ENCODE results near the gene ARHGAP24.

DNA sequence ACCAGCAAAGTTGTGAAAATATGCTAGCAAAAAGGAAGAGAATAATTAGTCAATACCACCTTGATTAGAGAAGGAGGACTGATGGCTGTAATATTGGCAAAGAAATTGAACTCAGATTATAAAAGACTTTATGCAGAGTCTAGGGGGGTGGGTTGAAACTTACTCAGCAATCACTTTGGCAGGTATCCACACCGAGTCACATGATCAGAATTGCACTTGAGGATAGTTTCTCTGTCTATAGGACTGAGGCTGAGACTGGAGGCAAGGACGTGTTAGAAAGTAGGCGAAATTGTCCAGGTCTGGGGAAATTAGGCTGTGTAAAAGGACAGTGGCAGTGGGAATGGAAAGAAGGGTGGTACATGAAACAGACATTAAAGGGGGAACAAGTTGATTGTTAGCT, 284.4 kb downstream of the ARHGAP24 start:
- TF ChIP-seq, protein P1, sequence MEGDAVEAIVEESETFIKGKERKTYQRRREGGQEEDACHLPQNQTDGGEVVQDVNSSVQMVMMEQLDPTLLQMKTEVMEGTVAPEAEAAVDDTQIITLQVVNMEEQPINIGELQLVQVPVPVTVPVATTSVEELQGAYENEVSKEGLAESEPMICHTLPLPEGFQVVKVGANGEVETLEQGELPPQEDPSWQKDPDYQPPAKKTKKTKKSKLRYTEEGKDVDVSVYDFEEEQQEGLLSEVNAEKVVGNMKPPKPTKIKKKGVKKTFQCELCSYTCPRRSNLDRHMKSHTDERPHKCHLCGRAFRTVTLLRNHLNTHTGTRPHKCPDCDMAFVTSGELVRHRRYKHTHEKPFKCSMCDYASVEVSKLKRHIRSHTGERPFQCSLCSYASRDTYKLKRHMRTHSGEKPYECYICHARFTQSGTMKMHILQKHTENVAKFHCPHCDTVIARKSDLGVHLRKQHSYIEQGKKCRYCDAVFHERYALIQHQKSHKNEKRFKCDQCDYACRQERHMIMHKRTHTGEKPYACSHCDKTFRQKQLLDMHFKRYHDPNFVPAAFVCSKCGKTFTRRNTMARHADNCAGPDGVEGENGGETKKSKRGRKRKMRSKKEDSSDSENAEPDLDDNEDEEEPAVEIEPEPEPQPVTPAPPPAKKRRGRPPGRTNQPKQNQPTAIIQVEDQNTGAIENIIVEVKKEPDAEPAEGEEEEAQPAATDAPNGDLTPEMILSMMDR (IDR thresholded peaks at IDR 0.05) = no peak
- TF ChIP-seq POLR2AphosphoS5 (IDR thresholded peaks at IDR 0.05) (no peak), EP300 (IDR thresholded peaks at IDR 0.05) (no peak), POLR2A (IDR thresholded peaks at IDR 0.05) (no peak)
